DLD1 (cell line): Measurements from ENCODE around the gene ALOX15.
"Not testable (repeated sequence)": the region's sequence is repeated elsewhere in the genome, so short reads cannot be mapped to it uniquely, and the experiment has no call there.

Experiments used
- in situ Hi-C: cut with HindIII; loops from 2 replicates; pipeline ENCODE4 v1.10.0; 2017; ENCODE audit warnings: low sequenced_read_pairs

ALOX15 gene

GRCh38 chr17:4620531-4621101 lies 20.9 kb downstream of the ALOX15 start:
- in situ Hi-C loops, result no loop called here

GRCh38 chr17:4617590-4618351 lies 23.7 kb downstream of the ALOX15 start:
- in situ Hi-C loops, result no loop called here

DNA sequence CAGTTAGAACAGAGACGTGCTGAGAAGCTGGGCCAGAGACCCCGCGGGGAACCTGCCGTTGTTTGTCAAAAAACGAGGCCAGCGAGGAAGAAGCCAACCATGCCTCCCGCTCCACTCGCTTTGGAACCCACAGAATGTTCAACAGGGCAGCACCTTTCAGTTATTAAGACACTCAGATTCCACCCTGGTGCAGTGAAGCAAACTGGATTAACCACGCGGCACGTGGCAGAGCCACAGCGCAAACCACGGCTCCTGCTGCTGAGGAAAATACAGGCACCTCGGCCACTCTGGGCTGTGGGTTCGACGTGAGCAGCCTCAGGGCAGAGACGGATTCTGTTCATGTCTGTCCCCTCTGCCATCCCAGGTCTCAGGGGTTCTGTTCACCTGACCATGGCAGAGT lies 24.4 kb downstream of the ALOX15 start:
- in situ Hi-C loops, result no loop called here

- in situ Hi-C loops, result no loop called here
These were observed 25.0 kb downstream of the ALOX15 start for GRCh38 chr17:4616476-4616875.

- in situ Hi-C loops, result no loop called here
These were observed 30.8 kb downstream of the ALOX15 start for GRCh38 chr17:4610656-4611055.

GRCh38 chr17:4610162-4610561 lies 31.3 kb downstream of the ALOX15 start:
- in situ Hi-C loops, result no loop called here

- in situ Hi-C loops, result no loop called here
These were observed 31.7 kb downstream of the ALOX15 start for GRCh38 chr17:4609761-4610160.

GRCh38 chr17:4607773-4608187 lies 33.7 kb downstream of the ALOX15 start:
- in situ Hi-C loops, result no loop called here

DNA sequence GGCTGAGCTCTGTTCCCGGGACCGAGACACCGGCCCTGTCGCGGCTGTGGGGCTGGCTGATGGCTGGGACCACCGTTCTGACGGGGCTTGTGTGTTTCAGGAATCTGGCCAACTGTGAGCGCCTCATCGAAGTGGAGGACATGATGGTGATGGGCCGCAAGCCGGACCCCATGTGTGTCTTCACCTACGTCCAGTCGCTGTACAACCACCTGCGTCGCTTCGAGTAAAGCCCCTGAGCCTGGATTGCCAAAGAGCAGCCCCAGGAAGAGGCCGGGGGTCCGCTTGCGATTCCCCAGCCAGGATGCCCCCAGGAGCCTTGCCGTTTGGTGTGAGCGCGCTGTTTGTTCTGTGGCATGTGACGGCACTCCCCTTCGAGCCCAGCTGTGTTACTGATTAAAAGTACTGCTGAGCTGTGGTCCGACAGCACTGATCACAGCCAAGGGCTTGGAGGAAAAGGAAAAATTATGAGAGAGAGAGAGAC lies 34.2 kb downstream of the ALOX15 start:
- in situ Hi-C loops, result no loop called here

- in situ Hi-C loops, result no loop called here
These were observed 35.7 kb downstream of the ALOX15 start for GRCh38 chr17:4605826-4606225.

- in situ Hi-C loops, result not testable (repeated sequence)
These were observed 36.7 kb downstream of the ALOX15 start for GRCh38 chr17:4604736-4605135.

- in situ Hi-C loops, result no loop called here
These were observed 37.3 kb downstream of the ALOX15 start for GRCh38 chr17:4604111-4604644.

GRCh38 chr17:4602041-4602440 lies 39.4 kb downstream of the ALOX15 start:
- in situ Hi-C loops, result no loop called here

GRCh38 chr17:4601326-4601725 lies 40.2 kb downstream of the ALOX15 start:
- in situ Hi-C loops, result no loop called here

DNA sequence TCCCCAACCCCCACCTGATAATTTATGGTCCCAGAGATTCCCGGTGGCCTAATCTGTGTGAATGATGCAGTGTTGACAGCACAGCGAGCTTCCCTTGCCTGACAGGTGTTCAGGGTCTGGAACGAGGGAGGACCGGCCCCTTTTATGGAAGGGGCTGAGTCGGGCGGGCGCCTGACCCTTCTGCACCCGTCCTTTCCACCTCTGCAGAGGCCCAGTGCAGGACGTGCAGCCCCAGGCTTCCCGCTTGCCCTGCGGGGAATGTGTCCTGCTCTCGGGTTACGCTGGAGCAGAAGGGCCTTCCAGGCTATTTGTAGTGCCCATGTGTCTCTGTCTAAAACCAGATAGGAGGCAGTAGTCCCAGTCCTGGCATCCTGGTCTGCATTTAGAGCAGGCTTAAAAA lies 40.9 kb downstream of the ALOX15 start:
- in situ Hi-C loops, result no loop called here

- in situ Hi-C loops, result no loop called here
These were observed 41.8 kb downstream of the ALOX15 start for GRCh38 chr17:4599505-4600281.

- in situ Hi-C loops, result no loop called here
These were observed 42.5 kb downstream of the ALOX15 start for GRCh38 chr17:4598776-4599504.

GRCh38 chr17:4597975-4598374 lies 43.5 kb downstream of the ALOX15 start:
- in situ Hi-C loops, result no loop called here

GRCh38 chr17:4596636-4597380 lies 44.7 kb downstream of the ALOX15 start:
- in situ Hi-C loops, result no loop called here

- in situ Hi-C loops, result not testable (repeated sequence)
These were observed 45.7 kb downstream of the ALOX15 start for GRCh38 chr17:4595685-4596342.
